ENCODE data around the gene RIPOR2. TPM values are rescaled to one million over a fixed set of nuclear protein-coding genes. Genes with fewer than 3 reads are reported as not detected.

Gene RIPOR2
- total RNA-seq, 2 experiments from 2014 or later, result 18.0 to 28.9 TPM

DNA sequence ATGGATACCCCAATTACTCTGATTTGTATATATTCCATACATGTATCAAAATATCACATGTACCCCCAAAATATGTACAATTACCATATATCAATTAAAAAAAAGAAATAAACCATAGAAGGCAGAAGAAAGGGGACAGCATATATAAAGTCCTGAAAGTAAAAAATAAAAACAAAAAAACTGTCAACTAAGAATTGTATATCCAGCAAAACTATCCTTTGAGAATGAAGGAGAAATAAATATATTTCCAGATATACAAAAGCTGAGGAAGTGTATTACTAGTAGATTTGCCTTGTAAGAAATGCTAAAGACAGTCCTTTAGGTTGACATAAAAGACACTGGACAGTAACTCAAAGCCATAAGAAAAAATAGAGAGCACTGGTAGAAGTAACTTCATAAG, 9.3 kb upstream of the RIPOR2 start:
- no peak overlapping the region for H3K27ac ChIP-seq (ENCODE audit: low read depth, low read length, poor library complexity, severe bottlenecking)
- no TSS peak for BruUV-seq (replicated peaks)
- POLR2A ChIA-PET, result no interaction called here

DNA sequence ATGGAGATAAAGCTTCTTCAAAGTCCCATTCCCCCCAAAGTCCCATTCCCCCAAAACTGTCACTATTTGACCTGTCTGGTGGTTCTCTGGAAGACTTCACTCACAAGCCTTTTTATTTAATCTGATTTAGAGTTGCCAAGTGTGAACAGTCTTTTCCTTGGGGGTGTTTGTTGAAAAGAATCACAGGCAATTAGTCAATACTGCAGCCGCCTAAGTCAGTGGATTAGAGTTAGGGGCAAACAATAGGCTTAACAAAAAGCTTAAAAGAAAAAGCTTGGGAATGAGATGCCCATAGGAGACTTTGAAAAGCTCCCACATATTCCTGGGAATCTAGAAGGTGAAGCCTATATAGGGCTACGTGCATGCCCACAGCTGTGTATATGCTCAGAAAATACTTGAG, 8.0 kb upstream of the RIPOR2 start:
- POLR2A ChIA-PET, result no interaction called here
- H3K4me1 ChIP-seq (ENCODE audit: insufficient read depth, low read length, poor library complexity, severe bottlenecking), result peaks cover 38% of the 10 kb centered on the region
- intact Hi-C loops (cut with micrococcal nuclease; ENCODE audit: unreplicated experiment), result no loop called here
- H3K36me3 ChIP-seq (ENCODE audit: insufficient read depth, low read length), result peaks cover 11% of the 10 kb centered on the region; the same call in 1 of the 2 replicates
- H2AFZ ChIP-seq (ENCODE audit: low read length), result no peak overlapping the region
- peaks cover 32% of the 10 kb centered on the region; the same call in 1 of the 2 replicates for H3K9me3 ChIP-seq (ENCODE audit: low read length)
- no peaks in the 10 kb centered on the region for H3K79me2 ChIP-seq (ENCODE audit: insufficient read depth, low read depth, low read length)
- H4K20me1 ChIP-seq (ENCODE audit: insufficient read depth, low read length), result no peaks in the 10 kb centered on the region
- no peak for DNase-seq (ENCODE audit: low spot score)
- CTCF ChIA-PET (ENCODE audit: unreplicated experiment), result no interaction called here
- no peak overlapping the region for H3K4me2 ChIP-seq (ENCODE audit: low read length)
- no peaks in the 10 kb centered on the region for H3K9me2 ChIP-seq (ENCODE audit: insufficient read depth, low read length)
- no peak overlapping the region for H3K27ac ChIP-seq (ENCODE audit: low read depth, low read length, poor library complexity, severe bottlenecking)
- BruUV-seq (replicated peaks), result no TSS peak
- H3K4me3 ChIP-seq (ENCODE audit: low read depth, low read length, poor library complexity, severe bottlenecking), result no peak overlapping the region
- TF ChIP-seq, protein P1, sequence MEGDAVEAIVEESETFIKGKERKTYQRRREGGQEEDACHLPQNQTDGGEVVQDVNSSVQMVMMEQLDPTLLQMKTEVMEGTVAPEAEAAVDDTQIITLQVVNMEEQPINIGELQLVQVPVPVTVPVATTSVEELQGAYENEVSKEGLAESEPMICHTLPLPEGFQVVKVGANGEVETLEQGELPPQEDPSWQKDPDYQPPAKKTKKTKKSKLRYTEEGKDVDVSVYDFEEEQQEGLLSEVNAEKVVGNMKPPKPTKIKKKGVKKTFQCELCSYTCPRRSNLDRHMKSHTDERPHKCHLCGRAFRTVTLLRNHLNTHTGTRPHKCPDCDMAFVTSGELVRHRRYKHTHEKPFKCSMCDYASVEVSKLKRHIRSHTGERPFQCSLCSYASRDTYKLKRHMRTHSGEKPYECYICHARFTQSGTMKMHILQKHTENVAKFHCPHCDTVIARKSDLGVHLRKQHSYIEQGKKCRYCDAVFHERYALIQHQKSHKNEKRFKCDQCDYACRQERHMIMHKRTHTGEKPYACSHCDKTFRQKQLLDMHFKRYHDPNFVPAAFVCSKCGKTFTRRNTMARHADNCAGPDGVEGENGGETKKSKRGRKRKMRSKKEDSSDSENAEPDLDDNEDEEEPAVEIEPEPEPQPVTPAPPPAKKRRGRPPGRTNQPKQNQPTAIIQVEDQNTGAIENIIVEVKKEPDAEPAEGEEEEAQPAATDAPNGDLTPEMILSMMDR (conservative IDR thresholded peaks at IDR 0.05; ENCODE audit: low read length), result no peak
- TF ChIP-seq EZH2phosphoT487 (IDR thresholded peaks at IDR 0.05; ENCODE audit: borderline replicate concordance, low read depth, low read length), result no peak

More for the DNA sequence above, 9.3 kb upstream of the RIPOR2 start:
- H3K4me3 ChIP-seq (ENCODE audit: low read depth, low read length, poor library complexity, severe bottlenecking), result no peak overlapping the region
- peaks cover 11% of the 10 kb centered on the region; the same call in 1 of the 2 replicates for H3K36me3 ChIP-seq (ENCODE audit: insufficient read depth, low read length)
- H3K4me2 ChIP-seq (ENCODE audit: low read length), result no peak overlapping the region
- no peak for DNase-seq (ENCODE audit: low spot score)
- H4K20me1 ChIP-seq (ENCODE audit: insufficient read depth, low read length), result no peaks in the 10 kb centered on the region
- no peaks in the 10 kb centered on the region for H3K79me2 ChIP-seq (ENCODE audit: insufficient read depth, low read depth, low read length)
- H2AFZ ChIP-seq (ENCODE audit: low read length), result no peak overlapping the region
- peaks cover 32% of the 10 kb centered on the region; the same call in 1 of the 2 replicates for H3K9me3 ChIP-seq (ENCODE audit: low read length)
- intact Hi-C loops (cut with micrococcal nuclease; ENCODE audit: unreplicated experiment), result no loop called here
- H3K9me2 ChIP-seq (ENCODE audit: insufficient read depth, low read length), result no peaks in the 10 kb centered on the region
- CTCF ChIA-PET (ENCODE audit: unreplicated experiment), result no interaction called here
- H3K4me1 ChIP-seq (ENCODE audit: insufficient read depth, low read length, poor library complexity, severe bottlenecking), result peaks cover 40% of the 10 kb centered on the region
- TF ChIP-seq, protein P1 (conservative IDR thresholded peaks at IDR 0.05; ENCODE audit: low read length), result no peak
- TF ChIP-seq EZH2phosphoT487 (IDR thresholded peaks at IDR 0.05; ENCODE audit: borderline replicate concordance, low read depth, low read length), result no peak

DNA sequence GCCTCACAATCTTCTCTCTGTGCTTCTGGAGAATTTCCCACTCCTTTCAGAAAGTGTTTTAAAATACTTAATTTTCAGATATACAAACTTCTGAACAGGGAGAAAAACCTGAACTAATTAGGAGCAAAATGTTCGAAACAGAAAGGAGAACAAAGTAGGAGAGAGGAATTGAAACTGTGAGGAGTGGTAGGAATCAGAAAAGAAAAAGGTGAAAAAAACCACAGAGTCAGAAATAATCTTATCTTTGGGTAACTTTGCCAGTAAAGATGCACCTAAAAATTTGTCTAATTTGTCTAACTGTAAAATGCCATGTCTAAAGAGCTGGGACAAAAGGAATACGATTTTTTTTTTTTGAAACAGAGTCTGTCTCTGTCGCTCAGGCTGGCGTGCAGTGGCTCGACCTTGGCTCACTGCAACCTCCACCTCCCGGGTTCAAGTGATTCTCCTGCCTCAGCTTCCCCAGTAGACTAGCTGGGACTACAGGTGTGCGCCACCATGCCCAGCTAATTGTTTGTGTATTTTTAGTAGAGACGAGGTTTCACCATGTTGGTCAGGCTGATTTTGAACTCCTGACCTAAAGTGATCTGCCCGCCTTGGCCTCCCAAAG, 4.7 kb upstream of the RIPOR2 start:
- TF ChIP-seq EZH2phosphoT487 (IDR thresholded peaks at IDR 0.05; ENCODE audit: borderline replicate concordance, low read depth, low read length), result no peak
- TF ChIP-seq, protein P1 (conservative IDR thresholded peaks at IDR 0.05; ENCODE audit: low read length), result no peak
- Histone ChIP-seq H3K4me1 (ENCODE audit: insufficient read depth, low read length, poor library complexity, severe bottlenecking) (peaks cover 60% of the 10 kb centered on the region), H3K79me2 (ENCODE audit: insufficient read depth, low read depth, low read length) (no peaks in the 10 kb centered on the region; the same call in 1 of the 2 replicates), H3K9me3 (ENCODE audit: low read length) (peaks cover 31% of the 10 kb centered on the region; the same call in 1 of the 2 replicates), H3K4me2 (ENCODE audit: low read length) (peak overlapping the region; percentile 64), H3K36me3 (ENCODE audit: insufficient read depth, low read length) (peaks cover 9% of the 10 kb centered on the region; the same call in 1 of the 2 replicates), H2AFZ (ENCODE audit: low read length) (no peak overlapping the region; the same call in 1 of the 2 replicates), H3K9me2 (ENCODE audit: insufficient read depth, low read length) (no peaks in the 10 kb centered on the region), H3K27ac (ENCODE audit: low read depth, low read length, poor library complexity, severe bottlenecking) (peak overlapping the region; percentile 28), H4K20me1 (ENCODE audit: insufficient read depth, low read length) (no peaks in the 10 kb centered on the region), H3K4me3 (ENCODE audit: low read depth, low read length, poor library complexity, severe bottlenecking) (peak overlapping the region; percentile 27)
- no TSS peak for BruUV-seq (replicated peaks)
- DNase-seq (ENCODE audit: low spot score), result no peak
- CTCF ChIA-PET (ENCODE audit: unreplicated experiment), result no interaction called here
- POLR2A ChIA-PET, result interaction anchor here (0.8 kb wide), 1 partner anchor 27 kb away, joined by 4 read pairs; no protein-coding TSS in a partner anchor
- intact Hi-C loops (cut with micrococcal nuclease; ENCODE audit: unreplicated experiment), result no loop called here

Measured in OCI-LY7 (cell line).